ENCODE measurements around the gene PLA2G12A.
"Not testable (repeated sequence)": the region's sequence is repeated elsewhere in the genome, so short reads cannot be mapped to it uniquely, and the experiment has no call there.

Gene PLA2G12A

GRCh38 chr4:109728385-109728784 is 1.5 kb downstream of the PLA2G12A start:
- FAIRE-seq: no peak

GRCh38 chr4:109723110-109723509 is 6.8 kb downstream of the PLA2G12A start:
- FAIRE-seq: no peak

- FAIRE-seq: no peak
Observed at GRCh38 chr4:109722357-109722756, 7.5 kb downstream of the PLA2G12A start.

DNA sequence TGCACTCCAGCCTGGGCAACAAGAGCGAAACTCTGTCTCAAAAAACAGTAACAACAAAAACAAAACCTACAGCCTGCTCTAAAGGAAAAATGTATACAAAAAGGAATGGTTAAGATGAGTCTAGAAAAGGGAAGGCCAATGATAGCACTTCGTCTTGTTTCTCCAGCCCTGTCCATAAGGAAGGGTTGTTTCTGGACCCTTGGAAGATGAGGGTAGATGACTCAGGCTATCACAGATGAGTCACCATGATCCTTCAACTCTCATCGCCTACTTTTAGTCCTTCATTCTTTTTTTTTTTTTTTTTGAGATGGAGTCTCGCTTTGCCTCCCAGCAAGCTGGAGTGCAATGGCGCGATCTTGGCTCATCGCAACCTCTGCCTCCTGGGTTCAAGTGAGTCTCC is 8.8 kb downstream of the PLA2G12A start:
- FAIRE-seq: no peak

- no peak for FAIRE-seq
Observed at GRCh38 chr4:109719604-109720003, 10.3 kb downstream of the PLA2G12A start.

GRCh38 chr4:109718759-109719158 is 11.1 kb downstream of the PLA2G12A start:
- FAIRE-seq: no peak

- FAIRE-seq: no peak
Observed at GRCh38 chr4:109713500-109713899, 16.4 kb downstream of the PLA2G12A start.

- FAIRE-seq: no peak
Observed at GRCh38 chr4:109708990-109709389, 20.9 kb downstream of the PLA2G12A start.

- no peak for FAIRE-seq
Observed at GRCh38 chr4:109708435-109708834, 21.4 kb downstream of the PLA2G12A start.

DNA sequence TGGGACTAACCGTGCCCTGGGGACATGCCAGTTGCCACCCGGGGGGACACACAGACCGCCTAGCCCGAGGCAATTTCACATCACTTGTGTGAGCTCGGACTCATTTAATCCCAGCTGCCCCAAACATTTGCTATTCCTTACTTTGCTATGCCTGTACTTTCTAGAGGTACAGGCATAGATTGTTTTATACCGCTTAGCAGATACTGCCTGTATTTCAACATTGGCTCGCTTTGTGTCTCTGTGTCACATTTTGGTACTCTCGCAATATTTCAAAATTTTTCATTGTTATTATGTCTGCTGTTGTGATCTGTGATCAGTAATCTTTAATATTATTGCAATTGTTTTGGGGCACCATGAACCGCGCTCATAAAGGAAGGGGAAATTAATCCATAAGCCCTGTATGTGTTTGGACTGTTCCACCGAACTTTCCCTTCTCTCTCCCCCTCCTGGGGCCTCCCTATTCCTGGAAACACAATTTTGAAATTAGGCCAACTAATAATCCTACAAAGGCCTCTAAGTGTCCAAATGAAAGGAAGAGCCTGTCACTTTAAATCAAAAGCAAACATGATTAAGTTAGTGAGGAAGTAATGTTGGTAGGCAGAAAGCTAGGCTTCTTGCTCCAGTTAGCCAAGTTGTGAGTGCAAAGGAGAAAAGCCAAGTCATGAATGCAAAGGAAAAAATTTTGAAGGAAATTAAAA is 26.1 kb downstream of the PLA2G12A start:
- no peak for FAIRE-seq

DNA sequence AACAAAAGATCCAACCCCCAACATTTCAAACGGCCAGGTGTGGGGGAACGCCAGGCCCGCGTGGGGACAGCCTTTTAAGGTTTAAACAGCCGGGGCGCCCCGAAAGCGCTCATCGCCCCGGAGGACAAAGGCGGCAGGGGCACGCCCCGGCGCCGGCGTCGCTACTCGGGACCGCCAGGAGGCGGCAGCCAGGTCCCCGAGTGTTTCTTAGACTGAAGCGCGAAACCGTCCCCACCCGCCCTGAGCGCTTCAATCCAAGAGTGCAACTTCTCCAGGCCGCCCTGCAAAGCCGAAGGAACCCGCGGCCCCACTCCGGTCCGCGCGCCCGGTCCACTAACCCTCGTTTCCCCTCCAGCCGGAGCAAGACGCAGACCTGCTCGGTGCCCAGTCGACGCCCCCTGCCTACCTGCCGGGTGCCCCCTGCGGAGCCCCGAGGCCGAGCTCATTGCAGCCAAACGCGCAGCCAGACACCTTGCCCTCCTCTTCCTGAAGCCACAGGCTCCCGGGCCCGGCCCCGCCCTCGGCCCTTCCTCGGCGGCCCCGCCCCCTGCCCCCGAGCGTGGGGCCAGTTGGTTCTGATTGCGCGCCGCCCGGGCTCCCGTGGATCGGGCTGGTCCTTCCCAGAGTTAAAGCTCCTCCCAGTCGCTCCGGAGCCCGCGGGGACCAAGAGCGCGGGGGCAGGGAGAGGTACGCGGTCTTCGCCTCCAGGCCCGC is 26.8 kb downstream of the PLA2G12A start, which contains the start of gene CASP6:
Gene CASP6, minus strand, starts transcription at position 496 of the 714 bp plus-strand sequence. Its CDS starts 50 bp downstream, at position 446.
- FAIRE-seq: no peak

- FAIRE-seq: no peak
Observed at GRCh38 chr4:109701566-109702410, 28.1 kb downstream of the PLA2G12A start.

DNA sequence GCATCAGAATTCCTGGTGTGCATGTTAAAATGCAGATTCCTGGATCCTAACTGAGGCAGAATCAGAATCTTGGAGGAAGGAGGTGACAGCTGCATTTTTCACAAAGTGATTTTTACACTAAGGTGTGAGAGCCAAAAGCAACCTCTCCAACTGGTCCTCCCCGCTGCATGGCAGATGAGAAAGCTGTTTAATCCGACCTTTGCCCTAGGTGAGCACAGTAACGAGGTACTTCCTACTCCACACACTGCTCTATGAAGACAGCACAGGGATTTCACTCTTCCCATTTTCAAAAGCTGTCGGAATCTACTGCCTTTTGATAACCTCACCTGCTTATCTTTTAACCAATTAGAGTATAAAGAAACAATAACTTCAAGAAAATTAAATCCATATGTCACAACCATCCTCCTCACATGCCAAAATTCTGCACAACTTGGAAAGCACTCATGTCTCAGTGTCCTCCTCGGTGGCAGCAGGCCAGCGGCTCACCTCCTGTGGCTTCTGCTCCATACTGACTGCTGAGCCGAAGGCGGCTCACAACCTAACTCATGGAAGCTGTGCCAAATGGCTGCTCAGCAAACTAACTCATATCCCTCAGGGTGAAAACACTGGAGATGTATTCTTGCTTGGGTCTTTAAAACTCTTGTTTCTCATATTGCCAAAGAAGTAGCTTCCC is 30.2 kb downstream of the PLA2G12A start:
- no peak for FAIRE-seq

- no peak for FAIRE-seq
Observed at GRCh38 chr4:109698656-109699055, 31.2 kb downstream of the PLA2G12A start.

- FAIRE-seq: no peak
Observed at GRCh38 chr4:109691411-109691920, 38.4 kb downstream of the PLA2G12A start.

- FAIRE-seq: no peak
Observed at GRCh38 chr4:109690690-109691410, 39.0 kb downstream of the PLA2G12A start.

GRCh38 chr4:109684727-109685126 is 45.1 kb downstream of the PLA2G12A start:
- FAIRE-seq: peak; percentile 72

- FAIRE-seq: no peak
Observed at GRCh38 chr4:109683621-109684253, 46.1 kb downstream of the PLA2G12A start.

- no peak for FAIRE-seq
Observed at GRCh38 chr4:109682875-109683274, 47.0 kb downstream of the PLA2G12A start.

GRCh38 chr4:109678925-109679324 is 50.9 kb downstream of the PLA2G12A start:
- FAIRE-seq: not testable (repeated sequence)

DNA sequence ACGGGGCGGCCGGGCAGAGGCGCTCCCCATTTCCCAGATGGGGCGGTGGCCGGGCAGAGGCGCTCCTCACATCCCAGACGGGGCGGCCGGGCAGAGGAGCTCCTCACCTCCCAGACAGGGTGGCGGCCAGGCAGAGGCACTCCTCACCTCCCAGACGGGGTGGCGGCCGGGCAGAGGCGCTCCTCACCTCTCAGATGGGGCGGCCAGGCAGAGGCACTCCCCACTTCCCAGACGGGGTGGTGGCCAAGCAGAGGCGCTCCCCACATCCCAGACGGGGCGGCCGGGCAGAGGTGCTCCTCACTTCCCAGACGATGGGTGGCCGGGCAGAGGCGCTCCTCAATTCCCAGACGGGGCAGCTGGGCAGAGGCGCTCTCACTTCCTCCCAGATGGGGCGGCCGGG is 51.4 kb downstream of the PLA2G12A start:
- not testable (repeated sequence) for FAIRE-seq

Data from endometrium (tissue), 2 donors.